ENCODE data around the gene MRPL33.

The MRPL33 gene

DNA sequence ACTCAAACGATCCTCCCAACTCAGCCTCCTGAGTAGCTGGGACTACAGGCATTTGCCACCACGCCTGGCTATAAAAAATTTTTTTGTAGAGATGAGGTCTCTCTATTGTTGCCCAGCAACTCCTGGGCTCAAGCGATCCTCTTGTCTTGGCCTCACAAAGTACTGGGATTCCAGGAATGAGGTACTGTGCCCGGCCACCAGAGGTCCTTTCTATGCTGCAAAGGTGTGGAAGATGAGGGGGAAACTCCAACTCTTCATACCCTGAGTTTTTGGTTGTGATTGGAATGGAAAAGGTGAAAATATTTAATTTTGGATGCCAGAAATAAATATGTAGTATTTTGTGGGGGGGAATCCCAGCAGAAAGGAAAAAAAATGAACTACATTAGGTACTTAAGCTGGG lies 36.0 kb downstream of the MRPL33 start:
- in situ Hi-C loops (cut with MboI; ENCODE audit: low sequenced_read_pairs) = no loop called here

DNA sequence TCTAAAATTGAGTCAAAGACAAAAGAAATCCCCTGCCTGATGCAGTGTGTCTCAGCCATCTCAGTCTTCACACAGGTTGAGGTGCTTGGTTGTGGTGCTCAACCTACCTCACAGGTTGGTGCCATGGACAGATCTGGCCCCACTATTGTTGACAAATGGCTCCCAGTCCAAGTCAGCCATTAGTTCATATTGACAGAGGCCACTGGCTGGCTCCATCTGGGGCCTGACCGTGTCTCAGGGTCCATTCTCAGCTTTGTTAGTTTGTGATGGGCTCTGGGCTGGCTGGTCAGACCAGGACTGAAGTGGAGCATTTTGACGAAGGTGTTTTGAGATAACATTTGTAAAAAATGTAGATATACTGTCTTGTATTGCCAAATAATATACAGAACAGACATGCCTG lies 36.9 kb downstream of the MRPL33 start:
- in situ Hi-C loops (cut with MboI; ENCODE audit: low sequenced_read_pairs) = no loop called here

DNA sequence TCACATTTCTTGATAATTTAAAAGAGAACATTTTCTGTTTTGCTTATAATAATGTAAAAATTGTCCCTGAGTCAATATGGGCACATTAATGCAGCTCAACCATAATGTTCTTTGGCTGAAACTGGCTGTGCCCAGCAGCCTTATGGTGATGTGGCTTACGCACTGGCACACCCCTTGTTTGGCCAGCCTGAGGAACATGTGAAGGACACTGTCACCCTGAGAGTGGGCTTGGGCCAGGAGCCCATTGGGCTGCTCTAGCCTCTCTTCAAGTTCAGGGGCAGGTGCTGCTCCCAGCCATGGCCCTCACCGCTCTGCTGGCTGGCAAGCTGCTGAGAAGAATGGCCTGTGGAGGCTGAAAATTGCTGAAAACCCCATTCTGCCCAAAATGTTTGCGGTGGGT lies 37.5 kb downstream of the MRPL33 start:
- in situ Hi-C loops (cut with MboI; ENCODE audit: low sequenced_read_pairs) = no loop called here

- in situ Hi-C loops (cut with MboI; ENCODE audit: low sequenced_read_pairs) = no loop called here
These were observed 38.3 kb downstream of the MRPL33 start for GRCh38 chr2:27809761-27810241.

GRCh38 chr2:27810455-27810854 lies 38.9 kb downstream of the MRPL33 start:
- in situ Hi-C loops (cut with MboI; ENCODE audit: low sequenced_read_pairs) = no loop called here

DNA sequence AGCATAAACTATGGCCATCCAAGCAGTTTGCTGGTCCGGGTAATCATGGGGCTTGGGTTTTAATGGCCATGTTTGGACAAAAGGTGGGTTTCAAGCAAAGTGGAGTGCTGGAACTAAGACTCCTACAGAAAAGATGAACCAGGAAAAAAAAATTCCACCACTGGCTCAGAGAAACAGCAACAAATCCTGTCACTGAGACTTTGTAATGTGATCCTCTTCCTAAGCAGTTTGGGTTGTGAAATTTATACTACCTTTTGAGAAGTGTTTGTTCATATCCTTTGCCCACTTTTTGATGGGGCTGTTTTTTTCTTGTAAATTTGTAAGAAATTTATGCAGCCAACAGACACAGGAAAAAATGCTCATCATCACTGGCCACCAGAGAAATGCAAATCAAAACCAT lies 40.2 kb downstream of the MRPL33 start:
- in situ Hi-C loops (cut with MboI; ENCODE audit: low sequenced_read_pairs) = no loop called here

DNA sequence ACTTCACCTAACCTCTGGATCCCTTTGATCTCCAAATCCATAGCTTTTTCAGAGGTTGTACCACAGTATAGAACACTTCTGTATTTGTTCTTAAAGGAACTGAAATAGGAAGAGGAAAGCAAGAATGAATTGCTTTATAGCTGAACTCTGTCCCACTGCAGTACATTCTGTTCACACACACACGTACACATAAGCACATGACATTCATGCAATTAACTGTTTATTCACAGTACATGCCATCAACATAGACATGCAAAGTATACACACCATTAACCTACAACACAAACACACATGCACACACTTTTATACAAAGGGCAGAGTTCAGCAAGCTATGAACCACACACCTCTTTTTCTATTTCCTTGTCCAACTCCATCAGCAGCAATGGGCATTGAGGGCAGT lies 43.2 kb downstream of the MRPL33 start:
- in situ Hi-C loops (cut with MboI; ENCODE audit: low sequenced_read_pairs) = no loop called here

- in situ Hi-C loops (cut with MboI; ENCODE audit: low sequenced_read_pairs) = no loop called here
These were observed 44.4 kb downstream of the MRPL33 start for GRCh38 chr2:27815860-27816438.

DNA sequence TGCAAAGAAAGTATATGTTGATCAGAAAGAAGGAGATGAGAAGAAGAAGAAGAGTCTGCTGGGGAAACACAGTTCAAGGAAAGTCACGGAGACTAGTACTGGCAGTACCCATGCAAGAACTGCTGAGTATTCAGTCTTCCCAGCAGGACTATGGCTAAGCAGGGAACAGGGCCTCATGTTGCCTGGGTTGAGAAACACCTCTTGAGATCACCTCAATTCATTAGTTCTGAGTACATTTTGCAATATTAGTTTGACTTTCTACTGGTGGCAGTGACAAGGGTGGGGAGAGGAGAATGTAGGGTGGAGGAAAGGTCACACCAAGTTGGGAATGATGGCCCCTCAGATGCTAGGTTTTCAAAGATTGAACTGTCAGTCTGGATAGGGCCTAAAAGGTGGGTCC lies 50.5 kb downstream of the MRPL33 start:
- in situ Hi-C loops (cut with MboI; ENCODE audit: low sequenced_read_pairs) = no loop called here

DNA sequence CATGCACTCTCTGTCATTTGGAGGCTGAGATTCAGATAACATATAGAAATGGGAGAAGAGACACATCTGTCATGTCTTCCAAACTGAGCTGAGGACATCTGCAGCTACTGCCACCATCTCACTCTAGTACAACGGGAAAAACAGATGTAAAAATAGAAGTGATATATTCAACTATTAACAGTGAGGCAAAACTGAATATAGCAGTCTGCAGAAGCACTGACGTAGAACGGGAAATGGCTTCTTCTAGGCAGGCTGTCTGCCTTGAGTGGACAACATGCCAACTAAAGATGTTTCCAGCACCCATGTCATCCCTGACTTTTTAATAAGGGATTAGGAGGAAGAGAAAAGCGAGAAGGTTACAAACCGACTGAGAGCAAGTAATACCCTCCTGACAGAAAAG lies 51.6 kb downstream of the MRPL33 start:
- in situ Hi-C loops (cut with MboI; ENCODE audit: low sequenced_read_pairs) = no loop called here

- in situ Hi-C loops (cut with MboI; ENCODE audit: low sequenced_read_pairs) = no loop called here
These were observed 52.0 kb downstream of the MRPL33 start for GRCh38 chr2:27823569-27823968.

GRCh38 chr2:27824401-27824800 lies 52.9 kb downstream of the MRPL33 start:
- in situ Hi-C loops (cut with MboI; ENCODE audit: low sequenced_read_pairs) = no loop called here

- in situ Hi-C loops (cut with MboI; ENCODE audit: low sequenced_read_pairs) = no loop called here
These were observed 56.8 kb downstream of the MRPL33 start for GRCh38 chr2:27828305-27828704.
